Measurements from ENCODE around the gene PMEL. TPM values are rescaled to one million over a fixed set of nuclear protein-coding genes. Genes with fewer than 3 reads are reported as not detected.
"Not testable (repeated sequence)": the region's sequence is repeated elsewhere in the genome, so short reads cannot be mapped to it uniquely, and the experiment has no call there.

The PMEL gene
- not detected for total RNA-seq

- no peak for DNase-seq
These were observed at the start of gene PMEL for GRCh38 chr12:55965941-55966407. Gene PMEL (minus strand): TSS chr12:55966042. CDS start chr12:55966011, 31 bp downstream.

GRCh38 chr12:56014205-56014604 is 48.4 kb upstream of the PMEL start:
- DNase-seq: no peak

- peak; percentile 20 for DNase-seq
These were observed 47.6 kb upstream of the PMEL start for GRCh38 chr12:56013482-56013881.

- DNase-seq: no peak
These were observed 45.8 kb upstream of the PMEL start for GRCh38 chr12:56011509-56012090.

GRCh38 chr12:56010111-56010570 is 44.3 kb upstream of the PMEL start:
- DNase-seq: no peak

GRCh38 chr12:56007564-56008559 is 42.0 kb upstream of the PMEL start:
- DNase-seq: peak; percentile 35

- no peak for DNase-seq
These were observed 38.4 kb upstream of the PMEL start for GRCh38 chr12:56004211-56004610.

- not testable (repeated sequence) for DNase-seq
These were observed 37.5 kb upstream of the PMEL start for GRCh38 chr12:56003376-56003775.

- DNase-seq: no peak
These were observed 35.8 kb upstream of the PMEL start for GRCh38 chr12:56001487-56002100.

- not testable (repeated sequence) for DNase-seq
These were observed 34.2 kb upstream of the PMEL start for GRCh38 chr12:55999999-56000540.

GRCh38 chr12:55999522-55999921 is 33.7 kb upstream of the PMEL start:
- not testable (repeated sequence) for DNase-seq

GRCh38 chr12:55997535-55997859 is 31.7 kb upstream of the PMEL start:
- DNase-seq: no peak

- DNase-seq: peak; percentile 98
These were observed 31.1 kb upstream of the PMEL start, which contains the start of gene SUOX for GRCh38 chr12:55996715-55997534. Gene SUOX (plus strand): TSS chr12:55997276. CDS start chr12:56002222, 4,946 bp downstream.

GRCh38 chr12:55996201-55996714 is 30.4 kb upstream of the PMEL start:
- peak; percentile 24 for DNase-seq

- DNase-seq: no peak
These were observed 29.5 kb upstream of the PMEL start for GRCh38 chr12:55995366-55995765.

GRCh38 chr12:55993230-55993853 is 27.5 kb upstream of the PMEL start:
- no peak for DNase-seq

GRCh38 chr12:55991110-55991509 is 25.3 kb upstream of the PMEL start:
- DNase-seq: no peak

- not testable (repeated sequence) for DNase-seq
These were observed 20.1 kb upstream of the PMEL start for GRCh38 chr12:55985976-55986375.

GRCh38 chr12:55985341-55985740 is 19.5 kb upstream of the PMEL start:
- DNase-seq: no peak

GRCh38 chr12:55984861-55985260 is 19.0 kb upstream of the PMEL start:
- no peak for DNase-seq
